Measurements from ENCODE around the gene SPOP. TPM values are rescaled to one million over a fixed set of nuclear protein-coding genes. Genes with fewer than 3 reads are reported as not detected.

Gene SPOP
- total and polyA plus RNA-seq, 9 of the 15 experiments (the other 6 are each of a cell fraction or from before 2014, with no cell fraction given), result 34.2 to 65.9 (median 39.7) TPM

GRCh38 chr17:49621946-49622529 lies 55.9 kb downstream of the SPOP start:
- ChIA-PET CTCF (ENCODE audit: low intra/inter-chr PET ratio) (no interaction called here), POLR2A (no interaction called here)
- FAIRE-seq (no peak), DNase-seq (ENCODE audit: extremely low read depth in 1 of 4, low spot score in 3 of 4) (no peak), ATAC-seq (no peak)
- peak; percentile 26; the same call in 1 of the 2 replicates for TF ChIP-seq REST (IDR thresholded peaks at IDR 0.05; ENCODE audit: borderline replicate concordance)
- no peak for TF ChIP-seq REST (CRISPR knock-in tag; IDR thresholded peaks at IDR 0.05; ENCODE audit: low read depth)
- TF ChIP-seq TCF3 (CRISPR knock-in tag; IDR thresholded peaks at IDR 0.05), result peak; percentile 10; the same call in 1 of the 2 replicates
- peak; percentile 16; the same call in 1 of the 2 replicates for TF ChIP-seq SPI1 (IDR thresholded peaks at IDR 0.05; ENCODE audit: borderline replicate concordance, low read depth, low read length)
- no peak for TF ChIP-seq PHF20 (IDR thresholded peaks at IDR 0.05; ENCODE audit: partially characterized antibody)
- no peak for TF ChIP-seq ADNP (tag; IDR thresholded peaks at IDR 0.05)
- no peak for TF ChIP-seq ATF6 (CRISPR knock-in tag; IDR thresholded peaks at IDR 0.05)
- no peak overlapping the region for H3K4me3 ChIP-seq
- H3K9me3 ChIP-seq (replicated peaks; ENCODE audit: control insufficient read depth, insufficient read depth, low read depth, low read length), result no peaks in the 10 kb centered on the region
- 0 out of 3 replicates have a peak overlapping the region, but pooled peaks have one; percentile 5 for H3K27ac ChIP-seq (ENCODE audit: extremely low read depth, low read depth, low read length)
- in situ Hi-C loops (cut with MboI) (no loop called here), intact Hi-C loops (cut with micrococcal nuclease) (no loop called here)
- H3K4me2 ChIP-seq (ENCODE audit: insufficient read depth, low read length), result no peak overlapping the region
- H3K27me3 ChIP-seq (ENCODE audit: control insufficient read depth in 2 of 2, insufficient read depth in 2 of 2, low read length in 2 of 2), result no peaks in the 10 kb centered on the region
- WGBS (ENCODE audit: insufficient coverage, low coverage, missing lambda C conversion rate), result 36% methylated on average over 2 of the region's 2 CpGs
- no peak overlapping the region for H3K9ac ChIP-seq (ENCODE audit: insufficient read depth in 1 of 2, low read depth in 2 of 2, low read length in 2 of 2)
- peaks cover 0 to 10% of the 10 kb centered on the region in 2 experiments; a peak in 2 of 5 replicates for H3K4me1 ChIP-seq (replicated peaks in 1 of 2; ENCODE audit: control insufficient read depth in 2 of 2, insufficient read depth in 2 of 2, low read length in 2 of 2)
- no peaks in the 10 kb centered on the region for H3K9me1 ChIP-seq (ENCODE audit: control insufficient read depth, insufficient read depth, low read length)
- peaks cover 8% of the 10 kb centered on the region; the same call in 2 of the 3 replicates for H3K79me2 ChIP-seq (ENCODE audit: control insufficient read depth, insufficient read depth, low read length)
- no peak overlapping the region for H2AFZ ChIP-seq (ENCODE audit: low read depth, low read length)
- peaks cover 51% of the 10 kb centered on the region for H3K36me3 ChIP-seq (ENCODE audit: control insufficient read depth, insufficient read depth, low read length)
- no TSS peak for BruUV-seq (replicated peaks)
- H4K20me1 ChIP-seq (replicated peaks; ENCODE audit: control insufficient read depth, insufficient read depth, low read length), result no peaks in the 10 kb centered on the region
